ENCODE measurements around the gene CD7.

DNA sequence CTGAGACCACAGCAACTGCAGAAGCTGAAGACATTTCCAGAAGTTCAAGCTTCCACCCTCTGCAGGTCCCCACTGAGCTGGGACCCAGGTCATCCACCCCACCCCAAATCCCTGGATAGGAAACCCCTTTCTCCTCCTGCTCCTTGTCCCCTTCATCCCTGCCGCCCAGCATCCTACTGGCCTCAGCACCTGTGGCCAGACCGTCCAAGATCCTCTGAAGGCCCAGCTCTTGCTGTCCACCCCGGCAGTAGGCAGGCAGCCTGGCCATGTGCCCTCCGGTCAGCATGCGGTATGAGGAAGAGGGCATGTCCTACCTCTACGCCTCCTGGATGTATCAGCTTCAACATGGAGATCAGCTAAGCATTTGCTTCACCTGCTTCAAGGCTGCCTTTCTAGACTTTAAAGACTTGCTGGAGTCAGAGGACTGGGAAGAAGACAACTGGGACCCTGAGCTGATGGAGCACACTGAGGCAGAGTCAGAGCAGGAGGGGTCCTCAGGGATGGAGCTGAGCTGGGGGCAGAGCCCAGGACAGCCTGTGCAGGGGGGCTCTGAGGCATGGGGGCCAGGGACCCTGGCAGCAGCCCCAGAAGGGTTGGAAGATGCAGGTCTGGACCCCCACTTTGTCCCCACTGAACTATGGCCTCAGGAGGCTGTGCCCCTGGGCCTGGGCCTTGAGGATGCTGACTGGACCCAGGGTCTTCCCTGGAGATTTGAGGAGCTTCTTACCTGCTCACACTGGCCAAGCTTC is 44.7 kb upstream of the CD7 start:
- TF ChIP-seq, protein P1, sequence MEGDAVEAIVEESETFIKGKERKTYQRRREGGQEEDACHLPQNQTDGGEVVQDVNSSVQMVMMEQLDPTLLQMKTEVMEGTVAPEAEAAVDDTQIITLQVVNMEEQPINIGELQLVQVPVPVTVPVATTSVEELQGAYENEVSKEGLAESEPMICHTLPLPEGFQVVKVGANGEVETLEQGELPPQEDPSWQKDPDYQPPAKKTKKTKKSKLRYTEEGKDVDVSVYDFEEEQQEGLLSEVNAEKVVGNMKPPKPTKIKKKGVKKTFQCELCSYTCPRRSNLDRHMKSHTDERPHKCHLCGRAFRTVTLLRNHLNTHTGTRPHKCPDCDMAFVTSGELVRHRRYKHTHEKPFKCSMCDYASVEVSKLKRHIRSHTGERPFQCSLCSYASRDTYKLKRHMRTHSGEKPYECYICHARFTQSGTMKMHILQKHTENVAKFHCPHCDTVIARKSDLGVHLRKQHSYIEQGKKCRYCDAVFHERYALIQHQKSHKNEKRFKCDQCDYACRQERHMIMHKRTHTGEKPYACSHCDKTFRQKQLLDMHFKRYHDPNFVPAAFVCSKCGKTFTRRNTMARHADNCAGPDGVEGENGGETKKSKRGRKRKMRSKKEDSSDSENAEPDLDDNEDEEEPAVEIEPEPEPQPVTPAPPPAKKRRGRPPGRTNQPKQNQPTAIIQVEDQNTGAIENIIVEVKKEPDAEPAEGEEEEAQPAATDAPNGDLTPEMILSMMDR (IDR thresholded peaks at IDR 0.05), result no peak
- TF ChIP-seq POLR2AphosphoS5 (IDR thresholded peaks at IDR 0.05) (no peak), EP300 (IDR thresholded peaks at IDR 0.05) (no peak), POLR2A (IDR thresholded peaks at IDR 0.05) (no peak)
